ENCODE data around the gene PTPRN2.
"Not testable (repeated sequence)": the region's sequence is repeated elsewhere in the genome, so short reads cannot be mapped to it uniquely, and the experiment has no call there.

Gene PTPRN2

GRCh38 chr7:158050441-158050977 lies 537.1 kb downstream of the PTPRN2 start:
- no peak for FAIRE-seq
- no peak for TF ChIP-seq CTCF (IDR thresholded peaks at IDR 0.05; ENCODE audit: insufficient read depth, missing control alignments)

GRCh38 chr7:158049271-158049670 lies 538.4 kb downstream of the PTPRN2 start:
- no peak for TF ChIP-seq CTCF (IDR thresholded peaks at IDR 0.05; ENCODE audit: insufficient read depth, missing control alignments)
- no peak for FAIRE-seq
- DNase-seq (ENCODE audit: insufficient read length, low spot score): no peak

More at GRCh38 chr7:158050441-158050977, 537.1 kb downstream of the PTPRN2 start:
- no peak for DNase-seq (ENCODE audit: insufficient read length, low spot score)

- no peak for FAIRE-seq
- no peak for TF ChIP-seq CTCF (IDR thresholded peaks at IDR 0.05; ENCODE audit: insufficient read depth, missing control alignments)
- DNase-seq (ENCODE audit: insufficient read length, low spot score): no peak
Measured at GRCh38 chr7:158048569-158048968, 539.1 kb downstream of the PTPRN2 start.

- FAIRE-seq: no peak
- TF ChIP-seq CTCF (IDR thresholded peaks at IDR 0.05; ENCODE audit: insufficient read depth, missing control alignments): no peak
- DNase-seq (ENCODE audit: insufficient read length, low spot score): no peak
Measured at GRCh38 chr7:158047391-158048059, 540.1 kb downstream of the PTPRN2 start.

- DNase-seq (ENCODE audit: insufficient read length, low spot score); FAIRE-seq: not testable (repeated sequence)
Measured at GRCh38 chr7:158046246-158046645, 541.4 kb downstream of the PTPRN2 start.

- no peak for TF ChIP-seq CTCF (IDR thresholded peaks at IDR 0.05; ENCODE audit: insufficient read depth, missing control alignments)
- no peak for DNase-seq (ENCODE audit: insufficient read length, low spot score)
- FAIRE-seq: no peak
Measured at GRCh38 chr7:158044482-158044823, 543.2 kb downstream of the PTPRN2 start.

GRCh38 chr7:158043551-158044481 lies 543.8 kb downstream of the PTPRN2 start:
- no peak for DNase-seq (ENCODE audit: insufficient read length, low spot score)
- no peak for TF ChIP-seq CTCF (IDR thresholded peaks at IDR 0.05; ENCODE audit: insufficient read depth, missing control alignments)
- FAIRE-seq: no peak
